CD4-positive, CD25-positive, alpha-beta regulatory T cell (primary cell): ENCODE results near the gene ESYT3. TPM values are rescaled to one million over a fixed set of nuclear protein-coding genes. Genes with fewer than 3 reads are reported as not detected.

Source experiments
- ATAC-seq, 2 donors: fragments of 150-1000 bp; cut with Tn5 transposase; one replicate each; pipeline ENCODE4 v1.10.0; 2021; ENCODE audit warnings: low read depth in 2 of 2, moderate number of reproducible peaks in 2 of 2, moderate library complexity in 1 of 2
- DNase-seq, 3 donors: peaks; one replicate each; pipeline versions ENCODE4 v3.0.0 to v3.0.0-alpha.2; 2012 to 2022; ENCODE audit warnings: mixed read lengths in 1 of 3
- H3K27ac ChIP-seq: one replicate; pipeline ENCODE4 v1.7.0; 2013; ENCODE audit warnings: mild to moderate bottlenecking, low read length; ENCODE audit not compliant: insufficient read depth, poor library complexity, severe bottlenecking
- H3K27me3 ChIP-seq: one replicate; pipeline ENCODE4 v1.7.0; 2013; ENCODE audit warnings: low read length; ENCODE audit not compliant: control insufficient read depth, insufficient read depth
- H3K36me3 ChIP-seq: one replicate; pipeline ENCODE4 v1.7.0; 2013; ENCODE audit warnings: mild to moderate bottlenecking, low read length, moderate library complexity; ENCODE audit not compliant: control insufficient read depth, insufficient read depth
- H3K4me1 ChIP-seq: 2 replicates; pipeline ENCODE4 v1.7.0; 2013; ENCODE audit warnings: mild to moderate bottlenecking, low read length; ENCODE audit not compliant: insufficient read depth, control insufficient read depth, poor library complexity, severe bottlenecking
- H3K4me3 ChIP-seq: one replicate; pipeline ENCODE4 v1.7.0; 2013; ENCODE audit warnings: low read depth, mild to moderate bottlenecking, low read length, moderate library complexity
- H3K9me3 ChIP-seq, 2 experiments: 1 replicate in 1 of 2; 2 replicates in 1 of 2; pipeline ENCODE4 v1.7.0; 2013; ENCODE audit warnings: low read length in 2 of 2, mild to moderate bottlenecking in 1 of 2, moderate library complexity in 1 of 2; ENCODE audit not compliant: control insufficient read depth in 2 of 2
- H3K27ac Mint-ChIP-seq, 3 donors: one replicate each; pipeline ENCODE4 v1.8.0; 2020 to 2022; ENCODE audit warnings: mild to moderate bottlenecking in 3 of 3, mixed read lengths in 3 of 3, moderate library complexity in 2 of 3
- H3K27me3 Mint-ChIP-seq: one replicate; pipeline ENCODE4 v1.8.0; 2022; ENCODE audit warnings: mild to moderate bottlenecking, mixed read lengths
- H3K36me3 Mint-ChIP-seq: one replicate; pipeline ENCODE4 v1.8.0; 2020; ENCODE audit warnings: mixed read lengths
- H3K4me1 Mint-ChIP-seq, 4 donors: one replicate each; pipeline ENCODE4 v1.8.0; 2020 to 2022; ENCODE audit warnings: mixed read lengths in 4 of 4, mild to moderate bottlenecking in 1 of 4
- H3K4me3 Mint-ChIP-seq, 4 donors: one replicate each; pipeline ENCODE4 v1.8.0; 2020 to 2022; ENCODE audit warnings: mild to moderate bottlenecking in 4 of 4, mixed read lengths in 4 of 4, moderate library complexity in 3 of 4
- H3K9me3 Mint-ChIP-seq, 7 donors: one replicate each; pipeline ENCODE4 v1.8.0; 2020 to 2022; ENCODE audit warnings: mixed read lengths in 7 of 7, mild to moderate bottlenecking in 3 of 7, moderate library complexity in 2 of 7
- polyA plus RNA-seq, 4 donors: library from polyadenylated mRNA; unstranded; fragments of 300-500 nt; fragmentation: Illumina TruSeq; gene quantifications; one replicate each; pipeline ENCODE4 v1.2.3, GENCODE V29; 2021
- total RNA-seq: library from RNA; stranded (reverse); gene quantifications from one replicate; pipeline ENCODE4 v1.2.3, GENCODE V29; 2022

The ESYT3 gene
- total and polyA plus RNA-seq, 5 donors from 2014 or later: 0.17 TPM; not detected in 4

DNA sequence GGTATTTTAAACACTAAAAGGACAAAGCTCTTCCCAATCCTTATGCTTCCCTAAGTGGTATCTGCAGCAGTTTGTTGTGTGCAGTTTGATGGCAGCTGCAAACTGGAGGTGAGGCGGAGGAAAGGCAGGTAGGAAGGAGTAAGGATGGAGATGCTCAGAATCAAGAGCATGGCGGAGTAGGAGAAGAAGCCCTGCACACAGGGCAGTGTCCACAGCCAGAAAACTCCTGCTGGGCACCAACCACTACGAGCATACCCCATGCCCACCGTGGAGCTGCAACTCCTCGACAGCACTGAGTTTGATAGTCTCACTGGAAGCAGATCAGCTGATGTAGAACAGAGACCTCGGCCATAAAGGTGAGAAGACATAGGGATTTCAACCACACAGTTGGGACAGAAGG is 30.3 kb upstream of the ESYT3 start:
- H3K4me1 ChIP-seq: no peaks in the 10 kb centered on the region
- no peaks in the 10 kb centered on the region for H3K27me3 Mint-ChIP-seq
- H3K36me3 ChIP-seq: no peaks in the 10 kb centered on the region
- no peak overlapping the region for H3K27ac ChIP-seq
- H3K27ac Mint-ChIP-seq: no peak overlapping the region
- no peaks in the 10 kb centered on the region for H3K36me3 Mint-ChIP-seq
- H3K4me1 Mint-ChIP-seq: no peaks in the 10 kb centered on the region
- H3K9me3 Mint-ChIP-seq: peaks cover 0 to 2% (median 0%) of the 10 kb centered on the region in 7 donors
- H3K27me3 ChIP-seq: peaks cover 3% of the 10 kb centered on the region
- H3K4me3 Mint-ChIP-seq: no peak overlapping the region
- no peak for ATAC-seq
- H3K4me3 ChIP-seq: no peak overlapping the region
- no peak for DNase-seq
- H3K9me3 ChIP-seq: no peaks in the 10 kb centered on the region

DNA sequence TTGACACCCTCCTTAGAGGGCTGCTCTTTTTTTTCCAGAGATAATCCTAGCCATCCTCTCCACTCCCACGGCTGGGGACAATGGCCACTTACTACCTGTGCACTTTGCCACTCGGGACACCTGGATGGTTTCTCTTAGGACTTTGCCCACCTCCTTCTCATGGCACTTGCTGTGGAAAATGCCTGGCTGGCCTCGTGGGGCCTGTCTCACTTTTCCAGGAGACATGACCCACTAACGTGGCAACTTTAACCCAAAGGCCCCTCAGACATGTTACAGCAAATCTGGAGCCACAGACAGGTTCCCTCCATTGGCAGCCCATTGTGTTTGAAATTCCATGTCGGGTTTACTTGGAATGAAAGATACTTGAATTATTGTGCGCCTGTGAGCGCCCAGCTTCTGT is 29.4 kb upstream of the ESYT3 start:
- H3K4me1 ChIP-seq: no peaks in the 10 kb centered on the region
- H3K27me3 ChIP-seq: peaks cover 3% of the 10 kb centered on the region
- no peaks in the 10 kb centered on the region for H3K36me3 ChIP-seq
- no peaks in the 10 kb centered on the region for H3K9me3 ChIP-seq
- ATAC-seq: no peak
- DNase-seq: no peak
- H3K4me1 Mint-ChIP-seq: no peaks in the 10 kb centered on the region
- H3K27ac ChIP-seq: no peak overlapping the region
- no peak overlapping the region for H3K4me3 Mint-ChIP-seq
- H3K9me3 Mint-ChIP-seq: peaks cover 0 to 2% (median 0%) of the 10 kb centered on the region in 7 donors
- H3K27me3 Mint-ChIP-seq: no peaks in the 10 kb centered on the region
- H3K27ac Mint-ChIP-seq: no peak overlapping the region
- no peak overlapping the region for H3K4me3 ChIP-seq
- no peaks in the 10 kb centered on the region for H3K36me3 Mint-ChIP-seq

DNA sequence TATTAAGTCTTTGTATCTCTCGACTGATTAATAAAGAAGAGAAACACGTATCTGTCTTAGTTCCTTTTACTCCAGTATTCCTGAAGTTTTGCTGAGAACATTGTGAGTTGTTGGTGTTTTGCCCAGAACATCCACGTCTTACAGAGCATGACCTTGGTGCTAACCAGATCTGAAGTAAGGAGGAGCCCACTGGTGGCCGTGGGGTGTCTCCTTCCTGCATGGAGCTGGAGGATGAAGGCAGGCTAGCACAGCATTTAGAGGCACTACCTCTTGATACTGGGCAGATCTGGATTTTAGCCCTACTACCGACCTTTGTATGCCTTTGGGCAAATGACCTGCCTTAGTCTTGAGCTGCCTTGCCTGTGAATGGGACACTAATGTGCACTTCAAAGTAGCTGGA is 28.9 kb upstream of the ESYT3 start:
- no peaks in the 10 kb centered on the region for H3K9me3 ChIP-seq
- H3K4me1 Mint-ChIP-seq: no peaks in the 10 kb centered on the region
- no peak overlapping the region for H3K27ac Mint-ChIP-seq
- H3K9me3 Mint-ChIP-seq: peaks cover 0 to 2% (median 0%) of the 10 kb centered on the region in 7 donors
- no peak overlapping the region for H3K4me3 Mint-ChIP-seq
- no peak overlapping the region for H3K27ac ChIP-seq
- no peak for DNase-seq
- H3K4me1 ChIP-seq: no peaks in the 10 kb centered on the region
- no peaks in the 10 kb centered on the region for H3K36me3 Mint-ChIP-seq
- H3K36me3 ChIP-seq: no peaks in the 10 kb centered on the region
- no peaks in the 10 kb centered on the region for H3K27me3 Mint-ChIP-seq
- H3K27me3 ChIP-seq: peaks cover 3% of the 10 kb centered on the region
- ATAC-seq: no peak
- no peak overlapping the region for H3K4me3 ChIP-seq

DNA sequence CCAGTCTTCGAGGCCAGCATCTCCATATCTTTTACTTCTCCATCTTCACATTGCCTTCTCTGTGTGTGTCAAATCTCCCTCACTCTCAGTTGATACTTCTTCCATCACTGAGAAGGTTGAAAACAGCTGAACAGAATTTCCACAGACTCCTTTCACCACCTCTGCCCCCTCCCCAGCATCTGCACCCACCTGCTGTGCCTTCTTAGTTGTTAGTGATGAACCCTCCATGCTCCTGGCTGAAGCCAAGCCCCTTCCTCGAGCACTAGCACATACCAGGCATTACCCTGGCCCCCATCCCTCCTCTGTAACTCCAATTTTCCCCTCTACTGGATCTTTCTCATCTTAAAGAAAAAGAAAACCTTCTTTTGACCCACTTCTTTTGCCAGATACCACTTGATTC is 27.8 kb upstream of the ESYT3 start:
- no peak overlapping the region for H3K4me3 Mint-ChIP-seq
- Histone ChIP-seq H3K4me1 (no peaks in the 10 kb centered on the region), H3K27ac (no peak overlapping the region), H3K36me3 (no peaks in the 10 kb centered on the region), H3K9me3 (no peaks in the 10 kb centered on the region), H3K27me3 (peaks cover 3% of the 10 kb centered on the region), H3K4me3 (no peak overlapping the region)
- H3K4me1 Mint-ChIP-seq: no peaks in the 10 kb centered on the region
- DNase-seq: no peak
- H3K27me3 Mint-ChIP-seq: no peaks in the 10 kb centered on the region
- peaks cover 0 to 2% (median 0%) of the 10 kb centered on the region in 7 donors for H3K9me3 Mint-ChIP-seq
- ATAC-seq: no peak
- no peak overlapping the region for H3K27ac Mint-ChIP-seq
- no peaks in the 10 kb centered on the region for H3K36me3 Mint-ChIP-seq

DNA sequence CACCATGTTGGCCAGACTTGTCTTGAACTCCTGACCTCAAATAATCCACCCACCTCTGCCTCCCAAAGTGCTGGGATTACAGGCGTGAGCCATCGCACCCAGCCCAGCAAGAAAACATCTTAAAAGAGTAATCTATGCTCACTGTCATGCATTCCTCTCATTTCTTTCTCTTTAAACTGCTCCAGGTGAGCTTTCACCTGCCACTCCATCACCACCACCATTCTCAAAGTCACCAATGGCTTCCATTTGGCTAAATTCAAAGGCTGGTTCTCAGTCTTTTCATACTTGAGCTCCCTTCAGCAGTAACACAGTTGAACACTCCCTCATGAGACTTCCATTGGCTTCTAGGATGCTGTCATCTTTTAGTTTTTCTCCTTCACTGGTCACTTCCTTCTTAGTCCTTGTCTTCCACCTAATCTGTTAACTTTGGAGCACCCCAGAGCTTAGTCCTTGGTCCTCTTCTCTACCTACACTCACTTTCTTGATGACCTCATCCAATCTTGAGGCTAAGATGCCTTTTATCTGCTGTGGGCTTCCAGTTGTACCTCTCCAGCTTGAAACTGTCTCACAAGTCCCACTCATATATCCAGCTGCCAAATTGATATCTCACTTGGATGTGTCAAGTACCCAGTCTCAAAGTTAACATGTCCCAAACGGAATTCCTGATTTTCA is 27.0 kb upstream of the ESYT3 start:
- Histone ChIP-seq H3K9me3 (no peaks in the 10 kb centered on the region), H3K4me1 (no peaks in the 10 kb centered on the region), H3K4me3 (no peak overlapping the region), H3K36me3 (no peaks in the 10 kb centered on the region), H3K27me3 (peaks cover 3% of the 10 kb centered on the region), H3K27ac (no peak overlapping the region)
- H3K4me1 Mint-ChIP-seq: no peaks in the 10 kb centered on the region
- no peak overlapping the region for H3K27ac Mint-ChIP-seq
- H3K27me3 Mint-ChIP-seq: no peaks in the 10 kb centered on the region
- DNase-seq (no peak), ATAC-seq (no peak)
- H3K36me3 Mint-ChIP-seq: no peaks in the 10 kb centered on the region
- peaks cover 0 to 2% (median 0%) of the 10 kb centered on the region in 7 donors for H3K9me3 Mint-ChIP-seq
- H3K4me3 Mint-ChIP-seq: no peak overlapping the region

DNA sequence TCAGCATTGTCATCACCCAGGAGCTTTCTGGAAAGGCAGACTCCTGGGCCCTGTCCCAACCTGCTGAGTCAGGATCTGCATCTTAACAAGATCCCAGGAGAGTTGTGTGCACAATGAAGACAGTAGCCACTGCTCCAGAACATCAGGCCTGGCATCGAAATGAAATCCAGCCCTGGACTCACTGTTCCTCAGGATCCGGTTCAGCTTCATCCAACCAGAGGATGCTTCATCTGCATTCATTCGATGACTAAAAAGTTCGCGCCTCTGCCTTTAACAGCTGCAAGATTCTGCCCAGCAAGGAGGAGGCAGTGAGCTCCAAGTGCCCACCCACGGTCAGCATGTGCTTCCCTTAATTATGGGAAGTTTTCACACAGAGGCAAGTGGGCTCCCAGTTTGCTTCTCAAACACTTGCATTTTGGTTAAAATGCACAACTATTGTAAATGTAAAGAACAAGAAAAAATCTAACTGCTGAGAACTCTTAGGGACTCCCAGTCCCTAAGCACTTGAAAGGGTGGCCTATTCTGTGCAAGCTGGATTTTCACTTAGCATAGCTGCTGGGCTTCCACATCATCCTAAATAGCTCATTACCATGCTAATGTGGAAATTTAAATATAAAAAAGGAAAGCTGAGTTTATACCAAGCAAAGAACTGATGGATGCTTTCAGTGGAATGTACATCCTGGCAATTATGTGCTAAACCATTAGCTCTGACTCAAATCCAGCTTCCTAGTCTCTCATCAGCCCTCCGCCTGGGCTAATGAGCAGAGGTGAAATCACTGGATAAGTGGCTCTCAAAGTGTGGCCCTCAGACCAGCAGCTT is 25.5 kb upstream of the ESYT3 start:
- Mint-ChIP-seq H3K27me3 (no peaks in the 10 kb centered on the region), H3K4me1 (no peaks in the 10 kb centered on the region), H3K36me3 (no peaks in the 10 kb centered on the region), H3K9me3 (peaks cover 0 to 2% (median 0%) of the 10 kb centered on the region in 7 donors), H3K27ac (no peak overlapping the region), H3K4me3 (no peak overlapping the region)
- Histone ChIP-seq H3K27ac (no peak overlapping the region), H3K9me3 (no peaks in the 10 kb centered on the region), H3K27me3 (peaks cover 3% of the 10 kb centered on the region), H3K36me3 (no peaks in the 10 kb centered on the region), H3K4me3 (no peak overlapping the region), H3K4me1 (no peaks in the 10 kb centered on the region)
- DNase-seq: no peak
- ATAC-seq: no peak

DNA sequence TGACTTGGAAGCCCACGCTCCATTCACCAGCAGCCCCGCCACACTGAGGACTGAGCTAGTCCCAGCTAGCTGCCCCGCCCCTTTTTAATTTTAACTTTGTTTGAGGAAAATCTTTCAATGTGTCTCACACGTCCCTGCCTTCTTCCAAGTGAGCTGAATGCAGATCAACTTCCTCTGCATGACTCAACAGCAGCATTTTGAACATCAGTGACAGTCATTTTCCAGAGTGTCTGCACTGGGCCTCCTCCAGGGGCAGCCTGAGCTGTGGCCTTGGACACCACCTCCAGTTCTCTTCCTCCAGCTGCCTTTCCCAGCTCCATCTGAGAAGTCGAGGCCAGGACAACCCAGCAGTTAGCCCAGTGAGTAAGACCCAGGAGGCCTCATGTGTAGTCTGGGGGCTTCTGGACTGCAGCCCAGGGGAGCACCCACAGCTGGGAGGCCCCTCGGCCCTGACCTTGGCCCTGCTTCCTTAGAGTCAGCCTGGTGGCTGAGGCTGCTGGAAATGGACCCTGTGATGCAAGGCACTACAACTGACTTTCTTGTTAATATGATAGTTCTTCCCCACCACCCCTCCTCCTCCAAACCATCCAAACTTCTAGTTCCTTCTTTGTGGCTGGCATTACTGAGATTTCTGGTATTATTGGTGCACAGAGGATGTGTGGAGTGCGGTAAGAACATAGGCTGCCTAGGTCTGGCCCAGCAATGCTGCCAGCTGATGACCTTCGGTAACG is 21.4 kb upstream of the ESYT3 start:
- no peak overlapping the region for H3K4me3 Mint-ChIP-seq
- Histone ChIP-seq H3K4me3 (no peak overlapping the region), H3K36me3 (no peaks in the 10 kb centered on the region), H3K9me3 (no peaks in the 10 kb centered on the region), H3K27me3 (peaks cover 5% of the 10 kb centered on the region), H3K27ac (no peak overlapping the region), H3K4me1 (no peaks in the 10 kb centered on the region)
- ATAC-seq (no peak), DNase-seq (no peak)
- no peaks in the 10 kb centered on the region for H3K9me3 Mint-ChIP-seq
- no peaks in the 10 kb centered on the region for H3K36me3 Mint-ChIP-seq
- H3K27ac Mint-ChIP-seq: no peak overlapping the region
- no peaks in the 10 kb centered on the region for H3K4me1 Mint-ChIP-seq
- H3K27me3 Mint-ChIP-seq: peaks cover 11% of the 10 kb centered on the region
